Measurements from ENCODE around the gene PRG3.

DNA sequence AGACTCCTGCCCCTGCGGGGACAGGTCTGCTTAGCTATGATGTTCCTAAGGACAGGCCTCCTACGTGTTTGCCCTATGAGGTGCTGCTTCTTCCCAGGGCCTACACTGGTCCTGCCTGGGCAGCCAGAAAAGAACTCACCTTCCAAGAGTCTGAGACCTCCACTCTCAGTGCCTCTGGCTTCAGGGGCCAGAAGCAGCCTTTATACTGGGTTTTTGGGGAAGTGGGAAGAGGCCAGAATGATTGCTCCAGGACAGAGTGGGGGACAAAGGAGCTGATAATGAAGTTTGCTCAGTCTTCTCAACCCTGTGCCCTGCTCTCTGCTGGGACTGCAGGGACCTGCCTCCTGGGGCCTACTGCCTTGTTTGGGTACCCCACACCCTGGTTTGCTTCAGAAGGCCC is at the start of gene PRG3:
- no peak for TF ChIP-seq TAF1 (IDR thresholded peaks at IDR 0.05; ENCODE audit: borderline replicate concordance, insufficient read depth, low read length)
- no peak for TF ChIP-seq SIN3A (IDR thresholded peaks at IDR 0.05; ENCODE audit: borderline replicate concordance, insufficient read depth, low read length)
- TF ChIP-seq FOXP2 (optimal IDR thresholded peaks at IDR 0.05; ENCODE audit: borderline replicate concordance, extremely low read depth, extremely low read length, insufficient read depth), result no peak
- no peak for TF ChIP-seq POLR2AphosphoS5 (IDR thresholded peaks at IDR 0.05; ENCODE audit: low read depth, low read length)
